HuH-7.5 (cell line): Measurements from ENCODE around the gene WWC1.

Experiments
- DNase-seq: peaks from one replicate; pipeline ENCODE4 v3.0.0; 2011; ENCODE audit warnings: low spot score

Gene WWC1

DNA sequence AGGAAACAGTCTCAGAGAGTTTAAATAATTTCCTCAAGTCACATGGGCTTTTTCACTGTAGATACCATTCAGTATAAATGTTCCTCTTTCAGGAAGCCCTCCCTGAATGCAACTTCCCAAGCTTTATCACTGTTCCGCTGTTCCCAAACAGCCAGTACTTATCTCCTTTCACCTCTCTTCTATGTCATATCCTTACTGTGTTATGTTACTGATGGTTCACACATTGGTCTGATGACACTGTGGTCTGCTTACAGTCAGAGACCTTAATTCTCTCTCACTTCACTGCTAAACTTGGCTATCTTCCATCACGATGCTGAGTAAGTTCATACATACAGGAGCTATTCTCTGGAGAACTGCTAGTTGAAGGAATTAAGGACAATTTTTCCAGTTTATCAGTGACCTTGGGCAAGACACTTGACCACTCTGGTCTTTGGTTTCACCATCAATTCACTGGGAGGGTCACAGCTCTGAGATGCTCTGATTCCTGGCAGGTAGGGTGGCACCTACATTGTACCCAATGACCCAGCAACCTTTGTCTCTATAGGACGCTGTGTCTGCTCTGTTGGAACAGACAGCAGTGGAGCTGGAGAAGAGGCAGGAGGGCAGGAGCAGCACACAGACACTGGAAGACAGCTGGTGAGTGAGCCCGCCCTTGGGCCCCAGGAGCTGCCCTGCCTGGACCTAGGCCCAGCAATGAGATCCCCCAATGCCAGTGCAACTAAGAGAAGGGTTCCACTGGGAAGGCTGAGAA is 152.7 kb downstream of the WWC1 start:
- no peak for DNase-seq

- DNase-seq: no peak
Observed at GRCh38 chr5:168446983-168447619, 155.7 kb downstream of the WWC1 start.

GRCh38 chr5:168447808-168448207 is 156.4 kb downstream of the WWC1 start:
- DNase-seq: no peak

DNA sequence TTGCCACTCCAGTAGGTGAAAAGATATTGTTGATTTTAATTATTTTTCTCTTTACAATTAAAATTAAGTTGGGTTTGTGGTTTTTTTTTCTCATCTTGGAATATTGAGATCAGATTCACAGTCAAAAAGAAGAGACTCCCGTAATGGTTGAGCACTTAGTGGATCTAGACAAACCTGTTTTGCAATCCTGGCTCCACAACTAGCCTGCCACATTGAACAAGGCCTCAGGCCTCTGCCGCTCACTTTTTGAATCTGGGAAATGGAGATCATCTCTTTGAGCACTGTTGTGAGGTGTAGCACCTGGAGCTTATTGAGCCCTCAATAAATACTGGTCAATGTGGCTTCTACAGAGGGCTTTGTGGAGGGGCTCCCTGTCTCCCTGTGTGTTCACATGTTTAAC is 157.7 kb downstream of the WWC1 start:
- DNase-seq: no peak

DNA sequence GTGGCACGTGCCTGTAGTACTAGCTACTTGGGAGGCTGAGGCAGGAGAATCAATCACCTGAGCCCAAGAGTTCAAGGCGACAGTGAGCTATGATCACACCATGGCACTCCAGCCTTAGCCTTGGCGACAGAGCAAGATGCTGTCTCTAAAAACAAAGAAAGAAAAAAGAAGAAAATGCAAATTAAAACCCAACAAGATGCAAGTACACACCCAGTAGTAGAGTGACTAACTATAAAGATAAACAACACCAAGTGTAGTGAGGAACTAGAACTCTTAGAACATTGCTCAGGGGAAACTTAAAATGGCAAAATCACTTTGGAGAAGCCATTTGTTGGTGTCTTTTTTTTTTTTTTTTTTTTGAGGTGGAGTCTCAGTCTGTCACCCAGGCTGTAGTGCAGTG is 160.1 kb downstream of the WWC1 start:
- no peak for DNase-seq

DNA sequence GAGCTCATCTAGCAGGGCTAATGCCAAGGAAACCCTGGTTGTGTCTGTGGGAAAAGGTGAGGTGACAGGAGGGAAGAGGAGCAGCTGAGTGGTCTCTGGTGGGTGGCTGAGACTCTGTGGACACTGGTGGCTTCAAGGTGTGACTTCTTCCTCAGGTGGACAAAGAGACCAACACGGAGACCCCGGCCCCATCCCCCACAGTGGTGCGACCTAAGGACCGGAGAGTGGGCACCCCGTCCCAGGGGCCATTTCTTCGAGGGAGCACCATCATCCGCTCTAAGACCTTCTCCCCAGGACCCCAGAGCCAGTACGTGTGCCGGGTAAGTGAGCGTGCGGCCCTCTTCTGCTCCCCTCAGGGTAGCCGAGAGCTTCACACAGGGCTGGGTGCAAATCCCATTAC is 163.8 kb downstream of the WWC1 start:
- DNase-seq: no peak

GRCh38 chr5:168457542-168457941 is 166.1 kb downstream of the WWC1 start:
- DNase-seq: no peak

DNA sequence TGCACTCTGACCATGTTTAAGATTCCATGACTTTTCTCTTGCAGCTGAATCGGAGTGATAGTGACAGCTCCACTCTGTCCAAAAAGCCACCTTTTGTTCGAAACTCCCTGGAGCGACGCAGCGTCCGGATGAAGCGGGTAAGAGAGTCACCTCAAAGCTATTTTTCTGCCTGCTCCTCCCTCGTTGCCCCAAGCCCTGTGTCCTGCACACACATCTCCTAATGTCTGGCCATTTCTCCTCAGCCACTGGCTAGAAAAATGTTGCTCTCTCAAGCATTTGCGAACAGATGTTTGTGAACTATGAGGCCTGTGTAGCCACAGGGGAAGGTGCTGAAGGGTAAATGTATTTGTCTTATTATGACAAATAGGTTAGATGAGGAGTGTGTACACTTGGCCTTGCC is 169.2 kb downstream of the WWC1 start:
- no peak for DNase-seq

DNA sequence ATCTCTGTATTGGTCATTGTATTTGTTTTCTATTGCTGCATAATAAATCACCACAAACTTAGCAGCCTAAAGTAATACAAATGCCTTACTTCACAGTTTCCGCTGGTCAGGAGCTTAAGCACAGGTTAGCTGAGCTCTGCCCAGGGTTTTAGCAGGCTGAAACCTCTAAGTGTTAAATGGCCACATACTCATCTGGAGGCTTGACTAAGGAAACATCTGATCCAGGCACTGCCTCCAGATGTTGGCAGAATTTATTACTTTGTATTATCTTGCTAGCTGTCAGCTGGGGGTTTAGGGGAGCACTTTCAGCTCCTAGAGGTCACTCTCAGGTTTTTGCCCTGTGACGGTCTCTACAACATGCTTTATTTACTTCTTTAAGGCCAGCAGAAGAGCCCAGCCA is 171.6 kb downstream of the WWC1 start:
- DNase-seq: no peak

DNA sequence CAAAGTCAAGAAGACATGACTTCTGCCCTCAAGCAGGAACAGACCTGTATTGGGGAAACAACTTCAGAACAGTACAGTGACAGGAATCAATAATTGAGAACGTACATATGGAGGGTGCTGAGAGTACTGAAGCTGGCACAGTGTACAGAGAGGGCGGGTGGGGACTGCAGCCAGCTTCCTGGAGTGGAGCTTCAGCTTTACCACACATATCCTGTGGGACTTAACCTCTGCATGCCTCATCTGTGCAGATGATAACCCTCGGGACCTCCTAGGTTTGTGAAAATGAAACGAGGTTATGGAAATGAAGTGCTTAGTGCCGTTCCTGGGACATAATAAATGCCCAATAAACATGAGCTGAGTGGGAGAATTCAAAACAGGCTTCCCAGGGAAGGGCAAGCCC is 172.8 kb downstream of the WWC1 start:
- DNase-seq: no peak

GRCh38 chr5:168464641-168465040 is 173.2 kb downstream of the WWC1 start:
- no peak for DNase-seq

DNA sequence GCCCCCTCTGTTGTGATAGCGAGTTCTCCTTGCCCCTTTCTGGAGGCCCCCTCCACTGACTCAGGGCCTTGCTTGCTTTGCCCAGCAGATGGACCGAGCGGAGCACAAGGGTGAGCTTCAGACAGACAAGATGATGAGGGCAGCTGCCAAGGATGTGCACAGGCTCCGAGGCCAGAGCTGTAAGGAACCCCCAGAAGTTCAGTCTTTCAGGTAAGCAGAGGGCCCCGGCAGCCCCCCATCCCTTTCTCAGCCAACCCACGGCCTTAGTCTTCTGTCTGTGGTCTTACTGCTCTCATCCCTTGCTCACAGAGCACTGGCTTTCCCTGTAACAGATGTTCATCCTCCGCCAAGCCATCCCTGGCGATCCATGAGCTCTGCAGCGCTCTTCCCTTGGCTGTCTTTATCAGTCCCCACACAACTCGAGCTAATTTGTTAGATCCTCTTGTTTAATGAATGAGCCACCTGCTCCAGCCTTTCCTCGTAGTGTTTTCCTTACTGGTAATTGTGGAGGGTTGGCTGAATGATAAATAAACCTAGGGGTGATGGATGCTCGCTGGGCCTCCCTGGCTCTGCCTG is 176.4 kb downstream of the WWC1 start:
- DNase-seq: no peak

- DNase-seq: no peak
Observed at GRCh38 chr5:168468836-168469235, 177.4 kb downstream of the WWC1 start.

- DNase-seq: no peak
Observed at GRCh38 chr5:168469816-168470215, 178.4 kb downstream of the WWC1 start.

DNA sequence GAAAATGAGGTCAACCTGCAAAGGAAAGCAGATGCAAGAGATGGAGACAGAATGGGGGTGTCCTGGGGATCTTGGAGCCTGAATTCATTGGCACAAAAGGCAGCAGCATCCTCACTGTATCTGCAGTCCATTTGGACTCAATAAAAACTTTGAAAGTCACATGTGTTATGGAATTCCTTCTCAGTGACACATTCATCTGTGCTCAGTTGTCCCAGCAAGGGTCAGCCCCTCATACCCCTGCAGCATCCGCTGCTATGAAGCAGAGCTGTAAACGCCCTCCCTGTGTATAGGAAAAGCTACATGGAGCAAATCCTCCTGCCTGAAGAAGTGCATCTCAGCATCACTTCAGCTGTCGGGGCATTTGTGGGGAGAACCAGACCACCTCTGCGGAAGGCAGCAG is 180.3 kb downstream of the WWC1 start:
- no peak for DNase-seq

- no peak for DNase-seq
Observed at GRCh38 chr5:168472329-168472728, 180.9 kb downstream of the WWC1 start.

DNA sequence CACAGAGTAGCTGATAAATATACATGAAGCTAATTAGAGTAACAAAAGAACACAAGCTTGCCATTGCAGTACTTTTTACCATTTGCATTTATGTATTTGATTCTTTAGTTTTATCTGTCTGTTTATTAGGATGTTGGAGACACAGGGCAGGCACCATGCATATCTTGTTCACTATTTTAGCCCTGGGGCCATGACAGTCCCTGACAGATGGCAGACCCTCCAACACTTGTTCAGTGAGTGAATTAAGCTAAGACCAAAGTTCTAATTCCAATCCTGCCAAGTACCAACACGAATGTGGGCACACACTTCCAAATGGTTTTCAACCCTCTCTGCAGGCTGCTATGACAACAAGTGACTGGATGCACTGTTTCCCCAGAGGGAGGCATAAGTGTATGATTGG is 182.9 kb downstream of the WWC1 start:
- no peak for DNase-seq

GRCh38 chr5:168477060-168477459 is 185.6 kb downstream of the WWC1 start:
- DNase-seq: no peak

DNA sequence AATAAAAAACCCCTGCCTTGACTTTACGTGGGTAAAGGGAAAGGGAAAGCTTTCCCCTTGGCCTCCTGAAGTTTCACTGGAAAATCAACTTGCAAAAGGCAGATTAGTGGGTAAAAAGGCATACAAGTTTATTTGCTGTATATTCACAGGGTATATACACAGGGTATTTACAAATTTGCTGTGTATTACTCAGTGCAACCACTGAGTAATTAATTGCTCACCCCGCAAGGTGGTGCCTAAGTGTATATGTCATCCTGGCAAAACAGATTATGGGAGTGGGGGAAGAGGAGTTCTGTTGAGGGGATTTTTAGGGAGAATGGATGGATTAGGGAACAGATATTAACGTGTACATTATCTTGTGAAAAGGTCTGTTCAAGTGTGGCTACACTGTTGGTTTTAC is 187.7 kb downstream of the WWC1 start:
- no peak for DNase-seq

DNA sequence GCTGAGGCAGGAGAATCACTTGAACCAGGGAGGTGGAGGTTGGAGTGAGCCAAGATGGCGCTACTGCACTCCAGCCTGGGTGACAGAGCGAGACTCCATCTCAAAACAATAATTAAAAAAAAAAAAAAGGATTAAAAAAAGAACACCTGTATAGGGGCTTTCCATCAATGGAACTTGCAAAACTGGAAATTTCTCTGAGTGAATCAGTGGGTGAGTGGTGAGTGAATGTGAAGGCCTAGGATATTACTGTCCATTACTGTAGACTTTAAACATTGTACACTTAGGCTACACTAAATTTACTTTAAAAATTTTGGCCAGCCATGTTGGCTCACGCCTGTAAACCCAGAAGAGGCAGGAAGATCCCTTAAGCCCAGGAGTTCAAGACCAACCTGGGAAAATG is 189.2 kb downstream of the WWC1 start:
- no peak for DNase-seq

- no peak for DNase-seq
Observed at GRCh38 chr5:168481330-168481788, 189.9 kb downstream of the WWC1 start.

DNA sequence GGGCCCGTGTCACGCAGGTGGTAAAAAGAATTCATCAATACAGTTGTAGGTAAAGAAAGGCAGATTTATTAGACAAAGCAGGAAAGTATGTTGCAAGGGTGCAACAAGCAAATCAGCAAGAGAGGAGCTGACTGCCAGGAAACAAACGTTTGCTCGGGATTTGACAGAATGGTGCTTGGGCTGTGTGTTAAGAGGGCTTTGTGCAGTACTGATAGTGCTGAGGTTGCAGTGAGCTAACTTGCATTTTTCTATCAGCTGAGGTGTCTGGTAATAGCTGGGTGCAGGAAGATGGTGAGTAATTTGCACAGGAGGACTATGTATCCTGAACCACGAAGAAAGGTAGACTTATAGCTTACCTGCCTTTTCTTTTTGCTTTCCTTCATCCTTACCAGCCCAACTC is 190.9 kb downstream of the WWC1 start:
- DNase-seq: no peak

GRCh38 chr5:168486136-168486879 is 194.9 kb downstream of the WWC1 start, which contains the start of gene RARS1:
Gene RARS1 (plus strand): TSS chr5:168486471. CDS start chr5:168486499, 28 bp downstream.
- DNase-seq: peak; percentile 84
